SK-MEL-5 (cell line): ENCODE results near the gene ZNF407. TPM values are rescaled to one million over a fixed set of nuclear protein-coding genes. Genes with fewer than 3 reads are reported as not detected.

ENCODE experiments used
- DNase-seq: peaks from one replicate; pipeline ENCODE4 v3.0.0-alpha.2; 2016; ENCODE audit warnings: low read depth, low spot score
- in situ Hi-C: cut with HindIII; loops from 2 replicates; pipeline ENCODE4 v1.10.0; 2016; ENCODE audit warnings: low sequenced_read_pairs, high pct_unique_total_duplicates, low pct_unique_long_range_greater_than_20kb
- total RNA-seq: library from RNA; depleted of rRNA; stranded (reverse); fragments of >200 nt; shearing (Covaris generic); gene quantifications from 2 replicates; pipeline ENCODE4 v1.2.3, GENCODE V29; 2014

Gene ZNF407
- total RNA-seq, 1 experiment from 2014 or later, result 9.1 TPM

- in situ Hi-C loops, result no loop called here
- no peak for DNase-seq
Observed at GRCh38 chr18:74610860-74611259, 13.2 kb downstream of the ZNF407 start.

DNA sequence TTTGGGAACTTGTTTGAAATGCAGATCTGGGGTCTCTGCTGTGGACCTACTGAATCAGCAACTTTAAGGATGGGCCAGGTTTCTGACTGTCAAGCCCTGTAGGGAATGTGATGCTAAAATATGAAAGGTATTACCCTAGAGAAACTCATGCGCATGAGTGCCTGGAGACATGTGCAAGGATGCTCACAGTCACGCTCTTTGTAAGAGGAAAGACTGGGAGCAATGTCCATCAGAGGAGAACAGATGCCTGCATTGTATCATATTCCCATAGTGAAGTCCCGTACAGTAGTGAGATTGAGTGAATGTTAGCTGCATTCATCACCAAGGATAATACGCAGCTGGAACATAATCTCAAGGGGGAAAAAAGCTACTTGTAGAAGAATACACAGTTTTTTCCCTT lies 14.1 kb downstream of the ZNF407 start:
- in situ Hi-C loops, result no loop called here
- DNase-seq, result peak; percentile 97

- DNase-seq, result no peak
- in situ Hi-C loops, result no loop called here
Observed at GRCh38 chr18:74613381-74613780, 15.7 kb downstream of the ZNF407 start.

- in situ Hi-C loops, result no loop called here
Observed at GRCh38 chr18:74616494-74616893, 18.8 kb downstream of the ZNF407 start.

GRCh38 chr18:74617486-74617885 lies 19.8 kb downstream of the ZNF407 start:
- DNase-seq, result peak; percentile 26
- in situ Hi-C loops, result no loop called here

More at GRCh38 chr18:74616494-74616893, 18.8 kb downstream of the ZNF407 start:
- no peak for DNase-seq

- no peak for DNase-seq
- in situ Hi-C loops, result no loop called here
Observed at GRCh38 chr18:74622072-74622471, 24.4 kb downstream of the ZNF407 start.

- peak; percentile 45 for DNase-seq
- in situ Hi-C loops, result no loop called here
Observed at GRCh38 chr18:74623047-74623816, 25.6 kb downstream of the ZNF407 start.

DNA sequence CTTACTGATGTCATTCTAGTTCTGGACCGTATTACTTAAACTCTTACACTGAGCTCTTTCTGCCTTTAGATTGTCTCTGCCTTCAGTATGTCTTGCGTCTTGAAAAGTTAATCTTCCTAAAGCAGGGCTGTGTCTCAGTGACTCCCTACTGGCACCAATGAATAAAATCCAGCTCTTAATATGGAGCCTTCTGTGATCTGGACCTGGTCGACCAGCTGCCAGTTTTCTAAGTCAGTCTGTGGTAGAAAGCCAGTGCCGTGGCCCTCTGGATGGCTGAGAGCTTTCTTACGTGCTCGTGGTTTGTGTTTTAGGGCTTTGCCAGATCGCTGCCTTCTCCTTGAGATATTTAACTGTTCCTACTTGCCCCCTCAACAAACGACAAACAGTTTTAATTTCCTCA lies 26.8 kb downstream of the ZNF407 start:
- in situ Hi-C loops, result no loop called here
- DNase-seq, result no peak

DNA sequence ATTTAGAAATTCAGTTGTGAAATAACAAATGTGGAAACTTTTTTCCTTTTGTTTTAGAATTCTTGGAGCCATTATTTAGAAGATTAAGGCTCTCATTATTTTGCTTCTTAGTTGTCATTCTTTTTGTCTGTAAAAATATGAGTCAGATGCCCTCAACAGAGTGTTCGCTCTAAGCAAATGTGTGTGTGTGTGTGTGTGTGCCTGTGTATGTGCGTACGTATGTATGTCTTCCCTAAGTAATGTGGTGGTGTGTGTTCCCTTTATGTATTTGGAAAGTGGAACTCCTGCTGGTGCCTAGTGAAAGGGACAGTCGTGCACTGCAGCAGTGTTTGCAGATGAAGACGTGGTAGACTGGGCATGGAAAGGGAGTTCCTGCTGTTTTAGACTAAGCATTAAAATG lies 27.5 kb downstream of the ZNF407 start:
- no peak for DNase-seq
- in situ Hi-C loops, result no loop called here

DNA sequence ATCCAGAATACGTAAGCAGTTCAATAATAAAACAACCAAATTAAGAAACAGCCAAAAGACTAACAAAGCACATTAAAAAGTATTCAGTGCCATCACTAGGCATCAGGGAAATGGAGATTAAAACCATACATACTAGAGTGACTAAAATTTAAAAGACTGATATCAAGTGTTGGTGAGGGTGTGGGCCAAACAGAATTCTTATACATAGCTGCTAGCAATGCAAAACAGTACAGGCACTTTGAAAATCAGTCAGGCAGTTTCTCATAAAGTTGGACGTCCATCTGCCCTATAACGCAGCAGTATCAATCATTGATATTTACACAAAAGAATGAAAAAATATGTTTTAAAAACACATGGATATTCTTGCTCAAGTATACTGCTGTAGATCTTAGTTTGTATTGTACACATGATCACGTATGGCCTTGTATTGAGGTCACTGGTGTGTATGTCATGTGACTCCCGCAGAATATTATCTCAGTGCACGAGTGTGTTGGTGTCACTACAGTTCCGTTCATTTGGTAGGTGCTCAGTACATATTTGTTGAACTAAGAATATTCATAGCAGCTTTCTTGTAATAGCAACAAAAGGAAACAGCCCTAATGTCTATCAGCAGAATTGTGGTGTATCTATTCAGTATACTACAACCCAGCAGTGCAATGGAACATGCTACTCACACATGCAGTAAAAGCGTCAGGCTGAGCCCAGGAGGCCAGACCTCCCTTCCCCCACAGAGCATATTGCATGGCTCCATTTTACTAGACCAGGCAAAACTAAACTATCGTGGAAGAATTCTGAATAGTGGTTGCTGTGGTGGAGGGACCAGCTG lies 28.6 kb downstream of the ZNF407 start:
- no peak for DNase-seq
- in situ Hi-C loops, result no loop called here

DNA sequence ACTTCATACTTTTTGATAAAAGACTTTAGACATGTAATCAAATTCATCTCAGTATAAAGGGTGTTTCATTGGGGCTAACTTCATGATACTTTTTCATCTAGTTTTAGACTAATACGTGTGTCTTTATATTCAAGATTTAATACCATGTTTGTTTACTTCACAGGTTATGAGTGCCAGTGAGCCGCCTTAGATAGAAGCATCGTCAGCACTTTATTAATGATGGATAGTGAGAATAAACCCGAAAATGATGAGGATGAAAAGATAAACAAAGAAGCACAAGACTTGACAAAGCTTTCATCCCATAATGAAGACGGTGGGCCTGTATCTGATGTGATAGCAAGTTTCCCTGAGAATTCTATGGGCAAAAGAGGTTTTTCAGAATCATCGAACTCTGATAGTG lies 33.1 kb downstream of the ZNF407 start:
- DNase-seq, result no peak
- in situ Hi-C loops, result no loop called here

- DNase-seq, result no peak
- in situ Hi-C loops, result no loop called here
Observed at GRCh38 chr18:74631212-74631611, 33.5 kb downstream of the ZNF407 start.

GRCh38 chr18:74631623-74632350 lies 34.1 kb downstream of the ZNF407 start:
- DNase-seq, result no peak
- in situ Hi-C loops, result no loop called here

DNA sequence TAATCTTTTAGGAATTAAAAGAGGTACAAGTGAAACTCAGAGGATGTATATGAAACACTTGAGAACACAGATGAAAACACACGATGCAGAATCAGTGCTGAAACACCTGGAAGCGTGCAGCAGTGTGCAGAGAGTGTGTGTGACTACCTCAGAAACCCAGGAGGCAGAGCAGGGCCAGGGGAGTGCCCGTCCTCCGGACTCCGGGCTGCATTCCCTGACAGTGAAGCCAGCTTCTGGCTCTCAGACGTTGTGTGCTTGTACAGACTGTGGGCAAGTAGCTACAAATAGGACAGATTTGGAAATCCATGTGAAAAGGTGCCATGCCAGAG lies 34.6 kb downstream of the ZNF407 start:
- in situ Hi-C loops, result no loop called here
- no peak for DNase-seq

DNA sequence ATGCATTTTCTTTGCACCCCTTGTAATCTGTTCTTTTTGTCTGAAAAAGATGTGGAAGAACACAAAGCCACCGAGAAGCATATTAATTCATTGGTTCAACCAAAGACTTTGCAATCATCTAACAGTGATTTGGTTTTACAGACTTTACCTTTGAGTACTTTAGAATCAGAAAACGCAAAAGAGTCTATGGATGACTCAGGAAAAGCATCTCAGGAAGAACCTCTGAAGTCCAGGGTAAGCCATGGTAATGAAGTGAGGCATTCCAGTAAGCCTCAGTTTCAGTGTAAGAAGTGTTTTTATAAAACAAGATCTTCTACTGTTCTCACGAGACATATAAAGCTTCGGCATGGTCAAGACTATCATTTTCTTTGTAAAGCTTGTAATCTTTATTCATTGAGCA lies 35.2 kb downstream of the ZNF407 start:
- in situ Hi-C loops, result no loop called here
- no peak for DNase-seq

DNA sequence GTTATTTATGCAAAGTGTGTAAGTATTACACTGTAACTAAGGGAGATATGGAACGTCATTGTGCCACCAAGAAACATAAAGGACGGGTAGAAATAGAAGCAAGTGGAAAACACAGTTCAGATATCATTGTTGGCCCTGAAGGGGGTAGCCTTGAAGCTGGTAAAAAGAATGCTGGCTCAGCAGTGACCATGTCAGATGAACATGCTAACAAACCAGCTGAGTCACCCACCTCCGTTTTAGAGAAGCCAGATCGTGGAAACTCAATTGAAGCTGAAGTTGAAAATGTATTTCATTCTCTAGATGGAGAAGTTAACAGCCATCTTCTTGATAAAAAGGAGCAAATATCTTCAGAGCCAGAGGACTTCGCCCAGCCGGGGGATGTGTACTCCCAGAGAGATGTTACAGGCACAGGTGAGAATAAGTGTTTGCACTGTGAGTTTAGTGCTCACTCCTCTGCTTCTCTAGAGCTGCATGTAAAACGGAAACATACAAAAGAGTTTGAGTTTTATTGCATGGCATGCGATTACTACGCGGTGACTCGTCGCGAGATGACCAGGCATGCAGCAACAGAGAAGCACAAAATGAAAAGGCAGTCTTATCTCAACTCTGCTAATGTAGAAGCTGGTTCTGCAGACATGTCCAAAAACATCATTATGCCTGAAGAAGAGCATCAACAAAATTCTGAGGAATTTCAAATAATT lies 36.1 kb downstream of the ZNF407 start:
- in situ Hi-C loops, result no loop called here

GRCh38 chr18:74635224-74635975 lies 37.7 kb downstream of the ZNF407 start:
- in situ Hi-C loops, result no loop called here
- no peak for DNase-seq

More for the DNA sequence above, 36.1 kb downstream of the ZNF407 start:
- DNase-seq, result no peak
